ENCODE results near the gene TNS1. TPM values are rescaled to one million over a fixed set of nuclear protein-coding genes. Genes with fewer than 3 reads are reported as not detected.

TNS1 gene
- total RNA-seq, 1 donor: 39.0 TPM

DNA sequence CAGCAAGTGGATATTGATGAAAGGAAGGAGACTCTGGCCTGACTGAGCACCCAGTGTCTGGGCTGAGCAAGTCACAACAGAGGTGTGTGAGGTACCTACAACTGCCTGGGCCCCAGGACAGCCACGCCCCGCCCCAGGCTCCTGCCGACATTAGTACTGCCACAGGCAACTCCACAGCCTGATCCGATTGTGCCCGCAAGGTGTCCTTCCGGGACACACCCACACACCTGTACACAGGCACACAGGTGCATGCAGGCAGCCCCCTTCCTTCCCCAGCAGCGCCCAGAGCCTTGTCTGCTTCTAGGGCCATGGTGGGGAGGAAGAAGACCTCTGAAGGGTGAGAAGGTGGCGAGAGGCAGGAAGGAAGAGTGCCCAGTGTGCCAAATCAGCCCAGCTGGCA, 83.6 kb downstream of the TNS1 start:
- no peak for DNase-seq (ENCODE audit: low read depth in 2 of 3, low spot score in 2 of 3)

DNA sequence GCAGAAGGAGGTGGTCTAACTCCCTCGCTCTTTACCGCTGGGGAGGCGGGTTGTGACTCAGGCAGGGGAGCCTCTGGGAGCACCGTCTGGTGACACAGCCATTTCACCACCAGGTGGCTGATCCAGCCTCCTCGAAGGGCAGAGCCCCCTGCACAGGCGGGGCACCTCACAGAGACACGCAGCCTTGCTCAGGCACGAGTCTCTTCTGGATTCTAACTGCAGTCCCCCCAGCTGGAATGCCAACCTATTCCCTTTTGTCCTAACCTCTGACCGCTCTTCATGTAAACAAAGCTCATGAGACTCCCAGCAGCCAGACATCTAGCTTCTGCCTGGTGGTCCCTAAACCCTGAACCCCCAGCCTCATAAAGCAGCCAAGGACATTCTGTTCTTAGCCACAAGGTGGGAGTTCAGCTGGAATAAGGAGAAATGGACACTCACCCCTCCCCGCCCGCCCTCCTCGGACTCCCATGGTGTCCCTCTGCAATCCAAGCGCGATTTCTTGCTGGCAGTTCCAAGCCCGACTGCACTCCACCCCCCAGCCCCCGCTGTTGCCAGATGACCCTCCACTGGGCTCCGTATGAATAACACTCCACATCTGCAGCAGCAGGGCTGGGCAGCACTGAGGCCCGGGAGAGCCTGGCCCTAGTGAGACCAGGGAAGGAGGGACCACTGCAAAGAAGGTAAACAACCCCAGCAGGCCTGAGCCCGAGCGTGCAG, 84.3 kb downstream of the TNS1 start:
- DNase-seq (ENCODE audit: low read depth in 2 of 3, low spot score in 2 of 3): no peak

DNA sequence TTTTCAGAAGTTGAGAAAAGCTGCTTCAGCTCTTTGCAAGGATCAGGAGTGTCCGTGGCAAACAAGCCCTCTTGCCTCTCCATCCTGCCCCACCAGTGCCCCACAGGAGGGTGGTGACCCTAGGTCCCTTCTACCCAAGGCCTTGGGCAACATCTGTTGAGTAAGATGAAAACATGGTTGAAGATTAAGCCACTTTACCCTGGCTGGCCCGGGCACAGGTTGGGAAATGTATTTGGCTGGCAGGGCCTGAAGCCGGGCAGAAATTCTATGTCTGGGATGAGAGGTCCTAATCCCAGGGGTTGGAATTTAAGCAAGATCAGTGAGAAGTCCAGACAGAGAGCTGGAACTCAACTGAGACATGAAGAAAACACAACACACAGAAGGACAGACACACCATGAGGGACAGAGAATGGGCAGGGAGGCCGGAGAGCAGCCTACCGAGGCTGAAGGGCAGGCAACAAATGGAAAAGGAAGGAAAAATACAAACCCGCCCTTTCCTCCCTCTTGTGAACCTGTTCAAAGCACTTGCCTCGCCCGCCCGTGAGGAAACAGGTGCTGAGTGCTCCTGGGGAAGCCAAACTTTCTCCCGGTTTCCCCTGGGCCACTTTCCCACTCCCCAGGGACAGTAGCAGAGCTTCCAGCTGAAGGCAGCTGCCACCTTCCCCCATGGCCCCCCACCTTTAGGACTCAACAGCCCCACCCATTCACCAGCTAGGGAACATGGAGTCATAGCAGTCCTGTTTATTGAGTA, 86.1 kb downstream of the TNS1 start:
- no peak for DNase-seq (ENCODE audit: low read depth in 2 of 3, low spot score in 2 of 3)

DNA sequence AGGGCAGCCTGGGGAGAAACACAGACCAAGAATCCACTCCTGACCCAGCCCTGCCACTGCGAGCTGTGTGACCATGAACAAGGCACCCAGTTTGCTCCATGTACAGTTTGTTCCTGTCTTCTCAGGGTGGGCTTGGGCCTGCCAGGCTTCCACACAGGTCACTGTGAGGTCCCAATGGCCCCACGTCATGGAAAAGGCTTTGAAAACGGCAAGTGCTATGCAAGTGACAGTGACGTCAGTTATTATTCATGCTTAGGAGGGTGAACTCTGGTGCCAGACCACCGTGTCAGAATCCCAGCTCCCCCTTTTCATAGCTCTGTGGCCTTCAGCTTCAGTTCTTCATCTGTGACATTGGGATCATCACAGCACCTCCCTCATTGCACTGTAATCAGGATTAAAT, 87.1 kb downstream of the TNS1 start:
- no peak for DNase-seq (ENCODE audit: low read depth in 2 of 3, low spot score in 2 of 3)

DNA sequence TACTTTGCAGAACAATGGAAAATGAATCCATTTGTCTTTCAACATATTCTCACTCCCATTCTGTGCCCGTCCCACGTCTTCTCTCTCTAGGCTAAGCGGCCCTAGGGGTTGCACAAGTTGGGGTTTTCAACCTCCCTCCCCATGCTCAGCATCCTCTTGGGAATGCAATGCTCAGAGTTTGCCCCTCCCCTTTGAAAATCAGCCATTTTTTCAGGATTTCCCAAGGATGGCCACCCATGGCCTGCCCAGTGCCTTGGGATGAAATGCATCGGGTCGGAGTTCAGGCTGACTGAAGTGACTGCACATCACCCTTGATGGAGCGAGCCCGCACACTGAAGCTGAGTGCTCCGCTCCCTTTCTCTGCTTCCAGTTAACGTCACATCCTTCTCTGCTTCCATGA, 87.9 kb downstream of the TNS1 start:
- DNase-seq (ENCODE audit: low read depth in 2 of 3, low spot score in 2 of 3): no peak

DNA sequence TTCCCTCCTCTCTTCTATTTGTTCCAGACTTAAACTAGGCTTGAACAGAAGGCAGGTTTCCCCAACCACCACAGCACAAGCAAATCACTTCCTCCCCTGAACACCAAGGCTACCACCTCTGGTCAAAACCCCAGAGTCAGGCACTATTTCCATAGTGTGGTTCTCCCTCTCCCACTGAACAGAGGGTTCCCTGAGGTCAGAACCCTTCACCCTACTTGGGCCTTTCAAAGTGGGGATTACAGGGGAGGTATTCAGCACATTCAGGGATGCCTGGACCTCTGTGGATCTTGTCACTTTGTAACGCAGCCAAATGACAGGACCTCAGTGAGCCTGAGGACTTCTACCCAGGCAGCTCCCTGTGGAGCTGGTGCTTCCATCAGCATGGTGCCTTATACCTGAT, 88.7 kb downstream of the TNS1 start:
- DNase-seq (ENCODE audit: low read depth in 2 of 3, low spot score in 2 of 3): no peak

DNA sequence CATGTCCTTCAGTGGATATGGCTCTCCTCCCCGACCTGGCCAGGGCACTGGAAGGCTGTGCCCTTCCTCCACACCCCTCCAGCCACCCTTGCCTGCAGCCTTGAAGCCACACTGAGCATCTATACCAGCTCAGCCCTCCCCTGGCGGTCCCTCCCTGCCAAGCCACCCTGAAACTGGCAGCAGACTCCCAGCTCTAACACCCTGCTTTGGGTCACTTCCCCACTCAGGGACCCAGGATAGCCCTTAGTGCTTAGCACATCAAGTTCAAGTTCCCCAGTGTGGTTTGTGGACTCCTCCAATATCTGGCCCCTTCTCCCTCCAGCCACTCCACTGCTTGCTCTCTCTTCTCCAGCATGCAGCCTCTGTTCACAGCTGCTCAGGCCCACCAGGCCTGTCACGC, 89.4 kb downstream of the TNS1 start:
- no peak for DNase-seq (ENCODE audit: low read depth in 2 of 3, low spot score in 2 of 3)

DNA sequence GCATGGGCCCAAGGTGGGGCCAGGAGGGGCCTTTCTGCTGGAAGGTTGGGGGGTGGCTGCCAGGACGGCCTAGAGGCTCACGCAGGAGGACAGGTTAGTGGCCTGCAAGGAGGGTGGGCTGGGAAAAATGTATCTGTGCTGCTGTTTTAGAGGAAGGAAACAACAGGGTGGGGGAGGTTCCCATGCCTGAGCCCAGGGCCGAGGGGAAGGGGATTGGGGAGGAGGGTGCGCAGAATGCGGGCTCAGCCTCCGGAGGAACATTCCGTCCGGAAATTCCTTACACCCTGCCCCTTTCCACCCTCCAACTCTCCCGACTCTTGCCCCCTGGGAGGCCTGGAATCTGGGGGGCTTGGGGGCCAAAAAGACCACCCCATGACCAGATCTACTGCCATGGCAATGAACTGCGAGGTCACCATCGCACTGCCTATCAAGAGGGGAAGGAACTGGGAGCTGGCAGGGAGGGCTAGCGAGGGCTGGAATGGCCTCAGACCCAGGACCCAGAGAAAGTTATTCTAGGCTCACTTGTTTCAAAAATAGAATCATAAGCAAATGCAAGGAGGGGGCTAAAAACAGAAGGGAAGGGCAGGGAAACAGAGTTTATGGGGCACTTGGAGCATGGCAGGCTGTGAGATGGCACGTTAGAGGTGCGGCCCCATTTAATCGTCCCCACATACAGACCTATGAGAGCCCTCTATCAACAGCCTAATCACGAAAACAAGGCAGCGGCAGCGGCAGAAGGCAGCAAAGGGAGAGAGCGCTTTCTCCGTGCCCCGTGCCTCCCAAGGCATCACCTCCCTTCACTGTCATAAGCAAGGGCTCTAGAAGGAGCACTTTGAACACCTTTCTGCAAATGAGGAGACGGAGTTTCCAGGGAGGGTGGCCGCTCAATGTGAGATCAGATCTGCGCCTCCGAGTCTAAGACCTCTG, 90.4 kb downstream of the TNS1 start:
- no peak for DNase-seq (ENCODE audit: low read depth in 2 of 3, low spot score in 2 of 3)

DNA sequence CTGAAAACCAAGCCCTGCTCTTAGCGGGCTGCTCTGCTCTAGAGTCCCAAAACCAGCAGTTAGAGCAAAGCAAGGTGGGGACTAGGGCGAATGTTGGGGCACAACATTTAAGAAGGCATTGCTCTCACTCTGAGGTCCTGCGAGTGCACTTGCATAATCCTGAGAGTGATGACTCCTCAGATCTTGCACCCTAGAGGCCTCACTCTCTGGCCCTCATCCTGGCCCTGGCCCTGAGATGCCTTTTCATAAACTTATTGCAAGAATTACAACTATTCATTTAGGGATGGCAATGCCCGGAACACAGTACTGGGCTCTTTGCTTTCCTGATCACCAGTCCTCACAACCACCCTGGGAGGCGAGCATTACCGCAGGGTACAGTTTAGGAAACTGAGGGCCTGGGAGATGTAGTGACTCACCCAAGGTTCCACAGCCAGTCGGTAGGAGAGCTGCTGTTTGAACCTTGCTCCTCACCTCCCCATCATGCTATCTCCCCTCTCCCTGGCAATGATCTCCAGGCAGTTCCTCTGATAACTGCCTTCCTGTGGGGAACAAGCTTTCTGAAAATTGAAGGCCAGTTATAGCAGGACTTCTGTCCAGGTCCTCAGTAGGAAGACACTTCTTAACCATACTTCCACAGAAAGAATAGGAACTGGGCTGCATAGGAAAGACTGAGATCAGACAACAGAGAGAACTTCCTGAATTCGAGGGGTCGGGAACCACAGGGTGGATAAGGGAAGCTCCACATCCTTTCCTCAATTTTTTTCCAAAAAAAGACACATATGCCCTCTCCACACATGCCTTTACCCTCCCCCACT, 91.3 kb downstream of the TNS1 start:
- no peak for DNase-seq (ENCODE audit: low read depth in 2 of 3, low spot score in 2 of 3)

DNA sequence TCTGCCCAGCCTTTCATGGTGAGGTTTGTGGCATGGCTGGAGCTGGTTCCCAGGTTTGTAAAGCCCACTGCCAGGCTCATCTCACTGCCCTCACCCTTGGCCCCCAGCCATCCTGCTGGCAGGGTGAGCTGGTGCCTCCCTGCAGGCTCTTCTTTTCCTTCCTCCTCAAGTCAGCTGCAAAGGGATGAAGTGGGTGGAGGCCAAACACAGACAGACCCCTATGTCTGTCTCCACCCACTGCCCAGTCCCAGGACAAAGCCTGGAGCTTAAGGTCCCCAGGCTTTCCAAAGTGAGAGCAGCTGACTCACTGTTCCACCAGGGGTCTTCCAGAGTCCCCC, 92.0 kb downstream of the TNS1 start:
- no peak for DNase-seq (ENCODE audit: low read depth in 2 of 3, low spot score in 2 of 3)

DNA sequence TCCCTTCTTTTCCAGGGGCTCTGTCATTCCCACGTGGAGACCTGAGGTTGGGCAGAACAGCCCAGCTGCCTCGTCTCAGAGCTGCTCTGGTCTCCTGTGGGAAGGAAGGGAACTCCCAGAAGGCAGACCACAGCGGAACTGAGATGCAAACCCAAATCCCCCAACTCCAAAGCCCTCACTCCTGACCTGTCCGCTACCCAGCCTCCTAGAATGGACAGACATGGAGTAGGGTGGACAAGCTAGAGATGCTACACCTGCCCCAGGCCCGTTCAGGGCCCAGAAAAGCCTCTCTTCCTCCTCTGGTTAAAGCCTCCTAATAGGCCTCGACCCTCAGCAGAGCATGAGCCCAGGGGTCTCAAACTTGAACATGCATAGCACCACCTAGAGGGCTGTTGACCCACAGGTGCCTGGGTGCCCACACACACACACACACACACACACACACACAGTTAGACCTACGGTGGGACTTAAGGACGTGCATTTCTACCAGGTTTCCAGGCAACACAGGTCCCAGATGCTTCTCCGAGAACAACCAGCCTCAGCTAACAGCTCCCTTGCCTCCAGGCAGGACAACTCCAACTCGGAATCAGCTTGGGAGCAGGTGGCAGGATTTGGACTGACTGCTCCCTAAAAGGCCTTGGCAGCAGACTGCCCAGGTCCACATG, 93.5 kb downstream of the TNS1 start:
- DNase-seq (ENCODE audit: low read depth in 2 of 3, low spot score in 2 of 3): no peak

DNA sequence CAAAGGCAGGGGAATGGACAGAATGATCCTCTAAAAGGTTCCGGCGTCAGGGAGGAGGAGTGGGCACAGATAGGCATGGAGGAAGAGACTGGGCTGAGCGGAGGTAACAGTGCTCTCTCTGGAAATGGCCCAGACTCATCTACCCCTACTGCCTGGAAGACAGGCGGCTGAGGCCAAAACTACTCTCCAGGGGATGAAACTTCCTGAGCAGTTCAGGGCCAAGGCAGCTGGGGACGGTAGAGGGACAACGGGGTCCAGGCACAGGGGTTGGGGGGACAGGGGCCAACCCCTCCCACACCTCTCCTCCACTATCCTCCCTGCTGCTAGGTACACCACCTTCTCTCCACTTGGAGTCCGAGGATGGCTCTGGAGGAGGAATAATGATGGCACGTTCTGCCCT, 94.3 kb downstream of the TNS1 start:
- DNase-seq (ENCODE audit: low read depth in 2 of 3, low spot score in 2 of 3): no peak

DNA sequence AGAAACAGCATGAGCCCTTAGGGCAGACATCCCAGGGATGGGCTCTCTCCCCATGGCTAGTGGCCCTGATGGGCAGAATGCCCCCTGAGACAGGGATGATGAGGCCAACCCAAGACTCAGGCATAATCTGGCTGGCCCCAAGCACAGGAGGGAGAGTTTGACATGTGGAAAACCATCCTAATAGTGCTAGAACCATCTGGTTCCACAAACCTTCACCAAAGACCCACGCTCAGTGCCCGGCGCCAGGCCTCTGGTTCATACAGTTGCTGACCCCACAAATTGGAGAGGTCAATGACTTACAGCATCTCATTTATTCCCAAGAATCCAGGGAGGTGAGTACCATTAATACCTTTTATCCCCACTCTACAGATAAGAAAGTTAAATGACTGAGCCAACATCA, 95.5 kb downstream of the TNS1 start:
- DNase-seq (ENCODE audit: low read depth in 2 of 3, low spot score in 2 of 3): no peak

DNA sequence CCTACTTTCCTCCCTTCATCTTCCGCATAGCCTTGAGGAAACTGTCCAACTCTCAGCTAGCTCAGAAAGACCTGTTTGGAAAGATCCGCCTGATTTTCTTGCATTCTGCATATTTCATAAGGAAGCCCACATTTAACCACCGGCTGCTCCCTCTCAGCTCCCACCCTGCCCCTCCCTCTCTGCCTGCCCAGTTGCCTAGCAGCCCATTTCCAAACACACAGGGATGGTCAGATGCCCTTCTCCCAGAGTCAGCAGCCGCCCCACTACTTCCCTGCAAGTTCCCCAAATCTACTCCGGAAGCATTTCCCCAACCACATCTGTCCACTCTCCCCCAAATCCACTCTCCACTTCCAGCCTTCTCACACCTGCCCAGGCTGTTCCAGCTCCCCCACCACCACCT, 96.0 kb downstream of the TNS1 start:
- DNase-seq (ENCODE audit: low read depth in 2 of 3, low spot score in 2 of 3): no peak

DNA sequence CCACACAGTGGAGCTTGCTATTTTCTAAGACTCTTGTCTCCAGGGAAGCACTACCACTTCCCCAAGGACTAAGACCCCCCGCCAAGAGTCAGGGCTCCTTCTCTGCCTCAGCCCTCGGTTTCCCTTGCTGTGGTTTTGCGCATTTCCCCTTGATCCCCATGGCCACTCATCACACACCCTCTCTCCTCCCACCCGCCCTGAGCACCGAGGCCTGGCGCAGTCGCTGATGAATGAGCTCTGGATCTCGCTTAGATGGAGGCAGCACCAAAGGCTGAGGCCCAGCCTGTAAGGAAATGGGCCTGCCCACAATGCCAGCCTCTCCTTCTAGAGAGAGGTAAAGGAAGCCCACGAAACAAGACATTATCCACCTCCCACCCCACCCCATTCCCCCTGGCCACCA, 96.9 kb downstream of the TNS1 start:
- DNase-seq (ENCODE audit: low read depth in 2 of 3, low spot score in 2 of 3): peak in 1 of 3 donors; percentile 42

DNA sequence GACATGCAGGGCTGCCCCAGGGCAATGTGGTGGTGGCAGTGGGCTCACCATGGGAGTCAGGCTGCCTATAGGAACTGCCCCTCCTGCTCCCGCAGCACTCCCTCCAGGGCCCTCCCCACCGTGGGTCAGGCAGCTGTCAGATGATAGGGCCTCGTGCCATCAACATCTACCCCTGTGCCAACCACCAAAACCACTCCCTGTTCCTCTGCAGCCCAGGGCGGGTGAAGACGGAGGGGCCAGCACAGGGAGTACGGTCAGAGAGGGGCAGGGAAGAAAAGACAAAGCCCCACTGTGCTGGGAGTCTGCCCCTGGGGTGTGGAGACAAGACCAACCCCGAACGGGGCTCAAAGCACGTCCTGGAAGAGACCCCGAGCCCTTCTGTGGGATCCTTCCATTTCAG, 97.4 kb downstream of the TNS1 start:
- peak in 2 of 3 donors; percentile 67 to 71 for DNase-seq (ENCODE audit: low read depth in 2 of 3, low spot score in 2 of 3)

DNA sequence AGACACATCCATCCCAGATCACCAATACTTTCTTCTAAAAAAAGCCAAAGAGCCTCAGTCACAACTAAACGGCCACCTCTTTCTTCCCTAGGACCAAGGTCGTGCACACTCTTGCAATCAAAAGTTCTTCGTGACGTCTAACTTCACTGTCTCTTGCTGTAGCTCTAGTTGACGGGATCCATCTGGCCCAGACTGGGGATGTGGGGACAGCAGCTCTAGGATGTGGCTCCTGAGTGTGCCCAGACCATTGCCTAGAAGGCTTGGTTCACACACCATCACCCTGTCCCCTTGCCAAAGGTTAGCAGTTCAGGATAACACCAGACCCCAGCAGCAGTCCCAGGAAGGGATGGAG, 98.2 kb downstream of the TNS1 start:
- no peak for DNase-seq (ENCODE audit: low read depth in 2 of 3, low spot score in 2 of 3)

DNA sequence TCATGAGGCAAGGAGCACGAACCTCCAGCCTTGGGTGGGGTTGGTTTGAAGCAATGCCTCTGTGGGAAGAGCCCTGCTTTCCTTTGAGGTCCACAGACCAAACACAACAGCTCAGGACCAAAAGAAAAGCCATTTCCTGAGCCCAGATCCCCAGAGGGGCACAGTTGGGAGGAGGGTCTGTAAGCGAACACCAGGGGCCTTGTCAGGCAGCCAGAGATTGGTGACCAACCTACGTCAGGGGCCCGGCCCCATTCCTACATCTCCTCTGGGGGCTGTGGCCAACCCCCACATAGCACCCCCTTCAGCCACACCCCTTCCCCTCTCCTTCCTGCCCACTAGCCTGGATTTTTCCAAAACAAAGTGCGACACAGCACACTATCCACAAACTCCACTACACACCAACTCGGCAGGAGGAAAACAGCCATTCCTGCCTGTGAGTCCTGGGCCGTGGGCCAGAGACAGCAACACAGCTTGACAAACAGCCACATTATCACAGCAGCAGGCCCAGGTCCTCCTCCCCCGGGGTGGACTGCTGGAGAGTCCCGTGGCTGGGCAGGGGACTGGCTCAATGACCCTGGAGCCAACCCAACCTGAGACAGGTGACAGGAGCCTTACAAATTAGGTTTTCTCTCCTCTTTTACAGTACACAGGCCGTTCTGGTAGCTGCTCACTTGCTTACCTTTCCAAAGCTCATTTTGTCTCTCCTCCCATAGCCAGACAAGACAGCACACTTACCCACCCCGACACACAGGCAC, 98.8 kb downstream of the TNS1 start:
- no peak for DNase-seq (ENCODE audit: low read depth in 2 of 3, low spot score in 2 of 3)

DNA sequence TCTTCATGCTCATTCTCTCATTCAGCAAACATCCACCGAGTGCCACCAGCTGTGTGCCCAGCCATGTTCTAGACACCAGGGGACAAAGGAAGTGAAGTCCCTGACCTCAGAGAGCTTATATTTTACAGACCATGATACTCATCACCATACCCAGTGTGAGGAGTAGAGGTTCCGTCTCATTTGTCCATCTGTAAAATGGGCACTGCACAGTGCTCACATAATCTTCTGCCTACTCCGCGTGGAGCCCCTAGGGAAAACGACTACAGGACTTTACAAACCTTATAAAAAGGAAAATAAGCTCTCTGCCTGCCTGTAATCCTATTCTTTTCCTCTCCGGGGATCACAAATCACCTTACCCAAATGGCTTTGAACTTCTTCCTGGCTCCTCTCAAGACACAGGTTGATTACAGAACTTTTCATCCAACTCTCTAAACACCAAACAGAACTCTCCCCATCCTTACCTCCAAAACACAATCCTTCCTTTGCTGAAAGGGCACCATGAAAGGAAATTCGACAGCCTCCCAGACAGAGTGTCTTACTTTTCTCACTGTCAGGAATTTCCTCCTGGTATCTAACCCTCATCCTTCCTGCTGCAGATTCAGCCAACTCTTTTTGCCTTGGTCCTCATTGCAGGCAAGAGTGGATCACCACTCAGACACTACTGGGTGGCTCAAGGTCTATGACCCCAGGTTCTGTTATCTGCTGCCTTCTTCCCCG, 99.5 kb downstream of the TNS1 start:
- no peak for DNase-seq (ENCODE audit: low read depth in 2 of 3, low spot score in 2 of 3)

Measured in hematopoietic multipotent progenitor cell (in vitro differentiated cells).